DMS53 (cell line): ENCODE results near the gene AAR2.
A peak's percentile ranks its signal among the peaks of the same experiment; 100 is the strongest.

ENCODE experiments used
- DNase-seq: peaks from one replicate; lab custom pipeline; 2025; lab: John Stamatoyannopoulos, UW

The AAR2 gene

GRCh38 chr20:36235892-36236785 lies at the start of gene AAR2:
TSS of gene AAR2 (plus strand) at chr20:36236478. CDS start at chr20:36239869, 3,391 bp downstream.
- peak; percentile 90 for DNase-seq

GRCh38 chr20:36193977-36194712 lies 42.1 kb upstream of the AAR2 start:
- no peak for DNase-seq

- no peak for DNase-seq
Observed at GRCh38 chr20:36196676-36197075, 39.6 kb upstream of the AAR2 start.

GRCh38 chr20:36197271-36197670 lies 39.0 kb upstream of the AAR2 start:
- no peak for DNase-seq

GRCh38 chr20:36199345-36200257 lies 36.7 kb upstream of the AAR2 start:
- peak; percentile 85 for DNase-seq

GRCh38 chr20:36200451-36200850 lies 35.8 kb upstream of the AAR2 start:
- no peak for DNase-seq

- DNase-seq, result no peak
Observed at GRCh38 chr20:36201198-36201597, 35.1 kb upstream of the AAR2 start.

- DNase-seq, result peak; percentile 77
Observed at GRCh38 chr20:36202891-36203338, 33.4 kb upstream of the AAR2 start.

- DNase-seq, result no peak
Observed at GRCh38 chr20:36203861-36204260, 32.4 kb upstream of the AAR2 start.

- DNase-seq, result no peak
Observed at GRCh38 chr20:36205026-36205425, 31.3 kb upstream of the AAR2 start.

GRCh38 chr20:36206068-36206467 lies 30.2 kb upstream of the AAR2 start:
- DNase-seq, result no peak

GRCh38 chr20:36206641-36207040 lies 29.6 kb upstream of the AAR2 start:
- DNase-seq, result no peak

- no peak for DNase-seq
Observed at GRCh38 chr20:36207602-36208001, 28.7 kb upstream of the AAR2 start.

- no peak for DNase-seq
Observed at GRCh38 chr20:36208257-36208656, 28.0 kb upstream of the AAR2 start.

GRCh38 chr20:36210436-36211021 lies 25.7 kb upstream of the AAR2 start:
- peak; percentile 27 for DNase-seq

GRCh38 chr20:36213362-36213761 lies 22.9 kb upstream of the AAR2 start:
- no peak for DNase-seq

- DNase-seq, result peak; percentile 61
Observed at GRCh38 chr20:36214684-36215256, 21.5 kb upstream of the AAR2 start.

GRCh38 chr20:36215778-36216177 lies 20.5 kb upstream of the AAR2 start:
- no peak for DNase-seq

GRCh38 chr20:36216314-36217025 lies 19.8 kb upstream of the AAR2 start:
- no peak for DNase-seq

- DNase-seq, result peak; percentile 60
Observed at GRCh38 chr20:36217226-36217625, 19.1 kb upstream of the AAR2 start.
